Left hindlimb (tissue), 1 donor: ENCODE data around the gene F10.
A peak's percentile ranks its signal among the peaks of the same experiment; 100 is the strongest.
"Not testable (repeated sequence)": the region's sequence is repeated elsewhere in the genome, so short reads cannot be mapped to it uniquely, and the experiment has no call there.

Experiments used
- DNase-seq: peaks from one replicate; pipeline ENCODE4 v3.0.0-alpha.2; 2018

The F10 gene

GRCh38 chr13:113122550-113123225 is at the start of gene F10:
F10 (plus strand) TSS chr13:113122799; CDS start chr13:113122856, 57 bp downstream.
- peak; percentile 77 for DNase-seq

GRCh38 chr13:113073942-113074341 is 48.7 kb upstream of the F10 start:
- DNase-seq = no peak

- no peak for DNase-seq
Measured at GRCh38 chr13:113074401-113074800, 48.2 kb upstream of the F10 start.

- DNase-seq = no peak
Measured at GRCh38 chr13:113074876-113075275, 47.7 kb upstream of the F10 start.

GRCh38 chr13:113075711-113076110 is 46.9 kb upstream of the F10 start:
- DNase-seq = no peak

- peak; percentile 27 for DNase-seq
Measured at GRCh38 chr13:113076681-113077401, 45.8 kb upstream of the F10 start.

- peak; percentile 18 for DNase-seq
Measured at GRCh38 chr13:113077566-113077952, 45.0 kb upstream of the F10 start.

- peak; percentile 23 for DNase-seq
Measured at GRCh38 chr13:113077953-113078901, 44.4 kb upstream of the F10 start.

- DNase-seq = peak; percentile 72
Measured at GRCh38 chr13:113078902-113079780, 43.5 kb upstream of the F10 start.

GRCh38 chr13:113079781-113080080 is 42.9 kb upstream of the F10 start:
- DNase-seq = not testable (repeated sequence)

GRCh38 chr13:113080361-113080831 is 42.2 kb upstream of the F10 start:
- no peak for DNase-seq

GRCh38 chr13:113080901-113081521 is 41.6 kb upstream of the F10 start:
- DNase-seq = no peak

GRCh38 chr13:113082198-113083021 is 40.2 kb upstream of the F10 start:
- DNase-seq = no peak

GRCh38 chr13:113083022-113083373 is 39.6 kb upstream of the F10 start:
- no peak for DNase-seq

GRCh38 chr13:113083402-113084061 is 39.1 kb upstream of the F10 start:
- DNase-seq = peak; percentile 74

GRCh38 chr13:113084094-113084942 is 38.3 kb upstream of the F10 start:
- peak; percentile 18 for DNase-seq

- DNase-seq = peak; percentile 19
Measured at GRCh38 chr13:113084943-113085540, 37.6 kb upstream of the F10 start.

GRCh38 chr13:113086031-113086750 is 36.4 kb upstream of the F10 start:
- peak; percentile 18 for DNase-seq
